BJ (cell line): ENCODE results near the gene FMN1. TPM values are rescaled to one million over a fixed set of nuclear protein-coding genes. Genes with fewer than 3 reads are reported as not detected.
A peak's percentile ranks its signal among the peaks of the same experiment; 100 is the strongest.

Source experiments
- CTCF ChIA-PET: fragments of 350-600 bp; formaldehyde crosslinking; extraction: SDS; loops from one replicate; lab custom pipeline; 2021; ENCODE audit warnings: antibody characterized with exemption, inconsistent platforms; lab: Yijun Ruan, JAX
- POLR2A ChIA-PET: fragments of 300-600 bp; sonication (Branson Sonifier 250); formaldehyde crosslinking; extraction: SDS; loops from one replicate; lab custom pipeline; 2021; ENCODE audit warnings: antibody characterized with exemption; lab: Charles Lee
- DNase-seq: peaks from one replicate; pipeline ENCODE4 v3.0.0-alpha.2; 2011; ENCODE audit warnings: low read depth
- H3K27me3 ChIP-seq: 2 replicates; pipeline ENCODE4 v1.6.0; 2011; ENCODE audit warnings: low read length; ENCODE audit not compliant: control insufficient read depth, insufficient read depth
- H3K36me3 ChIP-seq: 2 replicates; pipeline ENCODE4 v1.5.1; 2011; ENCODE audit warnings: low read length; ENCODE audit not compliant: control insufficient read depth, insufficient read depth
- H3K4me3 ChIP-seq: 2 replicates; pipeline ENCODE4 v1.5.1; 2011; ENCODE audit warnings: low read depth, mild to moderate bottlenecking, control low read depth, low read length
- polyA plus RNA-seq: library from polyadenylated mRNA; depleted of rRNA; stranded (reverse); fragments of >200 nt; gene quantifications from 2 replicates; pipeline ENCODE4 v1.2.3, GENCODE V29; 2011
- TF ChIP-seq, protein P1 (sequence below): IDR thresholded peaks from 2 replicates; pipeline ENCODE4 v1.5.1; 2011; ENCODE audit warnings: low read depth, mild to moderate bottlenecking, control low read depth, inconsistent platforms, low read length, moderate library complexity; ENCODE audit not compliant: insufficient read depth

Gene FMN1
- polyA plus RNA-seq, 1 experiment = 2.6 TPM

DNA sequence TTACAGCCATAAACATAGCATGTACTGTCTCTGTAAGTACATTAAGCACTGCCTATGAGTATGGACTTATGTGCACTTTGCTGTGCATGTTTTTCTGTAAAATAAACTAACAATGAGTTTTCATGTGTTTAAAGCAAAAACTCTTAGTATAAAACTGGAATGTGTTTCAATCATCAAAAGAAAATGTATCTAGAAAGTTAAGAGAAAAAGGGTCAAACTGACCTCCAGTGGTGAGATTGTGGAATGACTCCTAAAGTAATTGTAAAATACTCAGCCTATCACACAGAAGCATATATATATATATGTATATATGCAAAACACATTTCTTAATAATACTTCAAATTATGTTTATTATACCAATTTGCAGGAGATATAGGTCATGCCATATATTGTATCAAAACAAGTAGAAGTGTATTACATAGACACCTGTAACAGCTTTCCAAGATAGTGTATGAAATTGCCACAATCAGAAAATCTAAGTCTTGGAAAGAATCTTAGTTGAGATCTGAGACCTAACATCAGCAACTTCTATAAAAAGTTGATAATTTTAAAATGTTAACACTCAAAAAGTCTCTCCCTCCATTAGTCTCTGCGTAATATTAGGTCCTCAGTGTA is 199.6 kb downstream of the FMN1 start:
- Histone ChIP-seq H3K36me3 (no peaks in the 10 kb centered on the region), H3K27me3 (no peaks in the 10 kb centered on the region), H3K4me3 (no peak overlapping the region)
- TF ChIP-seq, protein P1, sequence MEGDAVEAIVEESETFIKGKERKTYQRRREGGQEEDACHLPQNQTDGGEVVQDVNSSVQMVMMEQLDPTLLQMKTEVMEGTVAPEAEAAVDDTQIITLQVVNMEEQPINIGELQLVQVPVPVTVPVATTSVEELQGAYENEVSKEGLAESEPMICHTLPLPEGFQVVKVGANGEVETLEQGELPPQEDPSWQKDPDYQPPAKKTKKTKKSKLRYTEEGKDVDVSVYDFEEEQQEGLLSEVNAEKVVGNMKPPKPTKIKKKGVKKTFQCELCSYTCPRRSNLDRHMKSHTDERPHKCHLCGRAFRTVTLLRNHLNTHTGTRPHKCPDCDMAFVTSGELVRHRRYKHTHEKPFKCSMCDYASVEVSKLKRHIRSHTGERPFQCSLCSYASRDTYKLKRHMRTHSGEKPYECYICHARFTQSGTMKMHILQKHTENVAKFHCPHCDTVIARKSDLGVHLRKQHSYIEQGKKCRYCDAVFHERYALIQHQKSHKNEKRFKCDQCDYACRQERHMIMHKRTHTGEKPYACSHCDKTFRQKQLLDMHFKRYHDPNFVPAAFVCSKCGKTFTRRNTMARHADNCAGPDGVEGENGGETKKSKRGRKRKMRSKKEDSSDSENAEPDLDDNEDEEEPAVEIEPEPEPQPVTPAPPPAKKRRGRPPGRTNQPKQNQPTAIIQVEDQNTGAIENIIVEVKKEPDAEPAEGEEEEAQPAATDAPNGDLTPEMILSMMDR = peak; percentile 62
- ChIA-PET CTCF (interaction anchor here (0.7 to 6.4 kb wide), 24 partner anchors 8 to 351 kb away, joined by 3 to 165 read pairs (median 5); no protein-coding TSS in a partner anchor), POLR2A (no interaction called here)
- no peak for DNase-seq

DNA sequence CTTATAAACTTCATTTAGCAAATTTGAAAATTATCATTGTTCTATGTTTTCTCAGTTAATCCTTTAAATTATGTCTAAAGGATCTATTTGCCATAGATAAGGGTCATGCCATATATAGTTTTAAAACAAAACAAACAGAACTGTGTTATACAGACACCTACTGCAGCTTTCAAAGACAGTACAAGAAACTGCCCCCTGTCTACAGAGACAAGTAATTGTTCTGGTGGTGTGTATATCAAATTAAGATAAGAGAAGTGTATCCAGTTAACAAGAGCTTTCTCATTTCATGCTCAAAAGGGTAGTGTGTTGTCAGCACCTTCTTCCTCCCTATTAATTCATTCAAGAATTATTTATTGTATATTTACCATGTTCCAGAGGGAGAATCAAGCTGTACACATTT is 201.2 kb downstream of the FMN1 start:
- Histone ChIP-seq H3K27me3 (no peaks in the 10 kb centered on the region), H3K4me3 (no peak overlapping the region), H3K36me3 (no peaks in the 10 kb centered on the region)
- TF ChIP-seq, protein P1 = peak; percentile 40
- ChIA-PET CTCF (interaction anchor here (0.7 to 6.4 kb wide), 16 partner anchors 8 to 348 kb away, joined by 3 to 165 read pairs (median 5); no protein-coding TSS in a partner anchor), POLR2A (no interaction called here)
- DNase-seq = no peak

DNA sequence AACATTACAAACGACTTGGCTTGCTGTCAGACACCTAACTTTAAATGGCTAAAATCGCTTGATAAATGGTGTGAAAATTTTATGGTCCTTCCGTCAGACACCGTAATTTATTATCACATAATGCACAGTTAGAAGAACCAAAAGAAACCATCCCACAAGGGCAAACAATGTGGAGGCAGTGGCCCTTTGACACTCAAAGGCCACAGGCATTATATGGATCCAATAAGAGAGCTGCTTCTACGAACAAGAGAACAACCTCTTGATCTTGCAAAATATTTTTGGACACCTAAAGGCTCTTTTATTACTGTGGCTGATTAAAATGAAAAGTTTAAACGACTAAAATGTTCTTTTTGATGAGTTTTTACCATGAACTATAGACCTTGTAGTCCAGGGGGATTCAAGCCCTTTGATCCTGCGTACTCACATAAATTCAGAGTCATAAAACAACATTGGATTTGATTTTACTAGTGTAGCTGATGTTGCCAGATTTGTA is 202.8 kb downstream of the FMN1 start:
- Histone ChIP-seq H3K36me3 (no peaks in the 10 kb centered on the region), H3K27me3 (no peaks in the 10 kb centered on the region), H3K4me3 (no peak overlapping the region)
- ChIA-PET POLR2A (no interaction called here), CTCF (interaction anchor here (1.5 to 1.8 kb wide), 3 partner anchors 36 to 329 kb away, joined by 3 to 4 read pairs (median 4); no protein-coding TSS in a partner anchor)
- TF ChIP-seq, protein P1 = no peak
- DNase-seq = no peak

DNA sequence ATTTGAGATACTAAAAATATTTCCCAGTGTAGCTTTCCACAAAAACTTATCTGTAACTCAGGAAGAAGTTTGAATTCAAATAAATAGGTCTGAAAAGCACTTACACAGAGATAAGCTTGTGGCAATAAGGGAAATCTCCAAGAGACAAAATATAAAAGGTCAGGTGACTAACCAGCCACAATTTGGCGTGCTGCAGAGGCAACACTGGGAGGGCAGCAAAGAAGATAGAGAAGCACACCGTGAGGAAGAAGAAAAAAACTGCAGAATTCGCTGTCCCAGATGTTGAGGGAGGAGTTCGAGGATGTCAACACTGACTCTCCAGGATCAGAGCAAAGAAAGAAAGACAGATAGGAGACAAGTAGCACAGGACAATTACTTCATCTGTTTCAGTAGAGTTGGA is 204.4 kb downstream of the FMN1 start:
- Histone ChIP-seq H3K36me3 (no peaks in the 10 kb centered on the region), H3K27me3 (no peaks in the 10 kb centered on the region), H3K4me3 (no peak overlapping the region)
- TF ChIP-seq, protein P1 = no peak
- DNase-seq = no peak
- ChIA-PET CTCF (interaction anchor here (1.0 to 1.5 kb wide), 4 partner anchors 146 to 341 kb away, joined by 3 to 4 read pairs (median 4); no protein-coding TSS in a partner anchor), POLR2A (no interaction called here)

DNA sequence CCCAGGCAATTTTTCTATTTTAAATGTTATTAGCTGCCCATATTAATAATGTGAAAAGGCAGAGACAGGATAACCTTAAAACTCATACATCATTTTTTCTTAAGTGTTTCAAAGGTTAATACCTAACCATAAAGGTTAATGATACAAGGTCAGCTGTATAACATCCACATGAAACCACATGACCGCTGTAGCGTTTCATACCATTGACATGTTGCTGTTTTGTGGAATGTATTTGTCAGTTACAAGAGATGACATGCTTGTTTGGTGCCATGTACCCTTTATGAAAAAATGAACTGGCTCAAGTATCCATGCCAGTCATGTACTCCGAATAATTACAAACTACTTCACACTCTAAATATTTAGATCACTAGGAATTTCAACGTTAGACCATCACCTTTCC is 207.4 kb downstream of the FMN1 start:
- no peaks in the 10 kb centered on the region for H3K36me3 ChIP-seq
- H3K27me3 ChIP-seq = no peaks in the 10 kb centered on the region
- no peak overlapping the region for H3K4me3 ChIP-seq
- CTCF ChIA-PET = interaction anchor here (1.0 kb wide), 1 partner anchor 13 kb away, joined by 3 read pairs; no protein-coding TSS in a partner anchor
- DNase-seq = no peak
- POLR2A ChIA-PET = no interaction called here
- TF ChIP-seq, protein P1 = no peak
